Measurements from ENCODE around the gene LIMCH1.
"Not testable (repeated sequence)": the region's sequence is repeated elsewhere in the genome, so short reads cannot be mapped to it uniquely, and the experiment has no call there.

Gene LIMCH1

DNA sequence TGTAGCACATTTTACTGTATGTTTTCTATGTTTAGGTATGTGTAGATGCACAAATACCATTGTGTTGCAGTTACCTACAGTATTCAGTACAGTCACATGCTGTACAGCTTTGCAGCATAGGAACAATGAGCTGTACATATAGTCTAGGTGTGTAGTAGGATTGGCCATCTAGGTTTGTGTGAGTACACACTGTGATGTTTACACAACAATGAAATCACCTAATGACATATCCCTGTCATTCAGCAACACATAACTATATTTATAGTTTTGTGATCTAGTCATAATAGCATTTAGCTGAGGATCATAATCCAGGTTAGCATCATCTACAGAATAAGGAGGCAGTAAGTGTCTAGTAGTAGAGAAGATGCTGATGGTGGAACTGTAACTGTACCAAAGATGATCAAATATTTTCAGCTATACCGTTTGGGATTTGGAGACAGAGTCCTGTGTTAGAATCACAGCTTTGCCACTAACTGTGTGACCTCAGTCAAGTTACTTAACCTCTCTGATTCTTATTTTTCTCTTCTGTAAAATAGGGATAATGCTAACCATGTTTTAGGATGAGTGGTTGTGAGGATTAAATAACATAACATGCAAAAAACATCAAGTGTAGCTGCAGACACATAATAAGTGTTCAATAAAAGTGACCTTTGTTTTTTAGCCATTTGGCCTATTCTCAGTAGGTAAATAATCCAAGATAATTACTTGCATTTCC is 73.3 kb downstream of the LIMCH1 start:
- DNase-seq = no peak

DNA sequence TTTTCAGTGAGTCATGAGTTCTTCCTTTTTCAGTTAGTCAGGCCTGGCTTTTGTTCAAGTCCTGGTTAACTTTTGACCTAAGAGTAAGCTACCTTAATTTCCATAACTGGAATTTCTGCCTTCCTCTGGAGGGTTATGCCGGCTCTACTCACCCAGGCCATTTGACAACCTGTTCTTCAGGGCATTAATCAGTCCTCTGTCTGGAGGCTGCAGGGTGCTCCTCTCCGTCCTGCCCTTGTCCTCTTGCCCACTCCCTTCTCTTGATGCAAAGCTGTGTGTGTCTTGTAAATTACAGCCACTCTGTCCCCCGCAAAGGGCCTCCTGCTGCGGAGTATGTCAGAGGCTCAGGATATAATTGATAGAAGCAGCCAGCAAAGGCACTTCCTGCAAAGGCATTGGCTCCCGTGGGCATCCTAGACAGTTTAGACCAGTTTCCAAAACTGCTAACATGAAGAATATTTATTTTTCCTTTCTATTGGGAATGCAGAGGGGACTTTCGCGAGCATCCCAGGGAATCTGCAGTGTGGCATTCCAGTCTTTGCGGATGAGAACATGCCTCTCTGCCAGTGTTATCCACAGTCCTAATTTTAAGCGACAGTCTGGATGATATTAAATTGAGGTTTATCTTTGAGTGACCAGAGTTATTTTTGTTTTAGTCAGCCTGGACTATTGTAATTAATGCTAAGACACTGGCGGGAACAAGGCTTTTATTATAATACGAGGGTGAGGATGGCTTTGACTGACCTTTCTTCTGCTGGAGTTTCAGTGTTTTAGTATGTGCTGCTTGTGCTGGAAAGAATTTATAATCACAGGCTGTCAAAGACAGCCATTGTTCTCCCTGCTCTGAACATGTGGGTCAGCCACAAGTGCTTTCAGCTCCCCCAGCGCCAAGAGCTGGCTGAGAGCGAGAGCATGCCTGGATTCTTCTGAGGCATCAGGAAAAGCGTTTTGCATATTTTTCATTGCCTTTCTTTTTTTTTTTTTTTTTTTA is 74.2 kb downstream of the LIMCH1 start:
- no peak for DNase-seq

DNA sequence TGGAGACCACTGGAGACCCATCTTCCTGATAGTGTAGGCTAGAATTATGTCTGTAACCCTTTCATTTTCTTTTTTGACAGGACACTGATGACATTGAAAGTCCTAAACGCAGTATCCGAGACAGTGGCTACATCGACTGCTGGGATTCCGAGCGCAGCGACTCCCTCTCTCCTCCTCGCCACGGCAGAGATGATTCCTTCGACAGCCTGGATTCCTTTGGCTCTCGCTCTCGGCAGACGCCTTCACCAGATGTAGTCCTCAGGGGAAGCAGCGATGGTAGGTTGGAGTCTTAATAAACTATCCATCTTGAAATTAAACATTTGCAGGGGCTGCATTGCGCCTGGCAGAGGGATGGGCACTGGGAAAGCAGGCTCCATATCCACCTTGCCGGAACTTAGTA is 75.4 kb downstream of the LIMCH1 start:
- DNase-seq = no peak

DNA sequence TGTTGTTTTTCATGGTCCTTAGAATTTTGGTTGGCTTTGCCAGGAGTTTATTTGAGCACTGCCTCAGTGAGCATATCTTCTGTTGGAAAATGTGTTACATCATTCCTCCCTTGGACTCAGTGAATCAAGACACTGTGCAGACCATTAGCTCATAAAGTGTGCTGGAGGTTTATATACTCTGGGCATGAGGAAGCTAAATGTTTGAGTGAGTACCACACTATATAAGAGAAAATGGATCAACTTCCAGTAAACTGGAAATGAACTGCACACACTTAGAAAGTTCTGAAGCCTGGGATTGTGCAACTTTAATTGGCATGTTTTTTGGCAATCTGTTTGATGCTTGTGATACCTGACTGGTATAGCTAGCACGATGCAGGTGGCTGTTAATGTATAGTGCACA is 75.9 kb downstream of the LIMCH1 start:
- DNase-seq = no peak

DNA sequence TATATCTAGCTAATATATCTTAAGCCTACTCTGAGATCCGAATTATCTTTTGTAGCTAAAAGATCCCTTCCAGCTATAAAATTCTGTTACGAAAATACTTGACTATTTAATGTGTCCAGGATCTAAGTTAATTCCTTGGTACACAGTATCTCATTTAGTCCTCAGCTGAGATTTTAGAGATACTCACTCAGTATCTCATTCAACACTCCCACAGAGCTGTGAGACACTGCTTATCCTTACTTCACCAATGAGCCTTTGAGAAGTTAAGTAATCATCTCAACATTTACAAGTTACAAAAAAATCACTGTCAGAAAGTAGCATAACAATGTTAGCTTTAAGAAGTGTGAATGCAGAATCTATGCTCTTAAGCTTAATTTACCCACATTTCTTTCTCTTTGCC is 76.6 kb downstream of the LIMCH1 start:
- DNase-seq = no peak

DNA sequence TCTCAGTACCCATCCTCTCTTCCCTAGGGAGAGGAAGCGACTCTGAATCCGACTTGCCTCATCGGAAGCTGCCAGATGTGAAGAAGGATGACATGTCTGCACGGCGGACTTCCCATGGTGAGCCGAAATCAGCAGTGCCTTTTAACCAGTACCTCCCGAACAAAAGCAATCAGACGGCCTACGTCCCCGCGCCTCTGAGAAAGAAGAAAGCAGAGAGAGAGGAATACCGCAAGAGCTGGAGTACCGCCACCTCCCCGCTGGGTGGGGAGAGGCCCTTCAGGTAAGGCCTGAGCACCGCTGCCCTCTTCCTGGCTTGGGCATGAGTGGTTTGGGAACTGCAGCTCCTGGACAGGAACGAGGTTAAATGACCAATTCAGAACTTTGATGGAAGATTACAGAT is 81.2 kb downstream of the LIMCH1 start:
- DNase-seq = no peak

DNA sequence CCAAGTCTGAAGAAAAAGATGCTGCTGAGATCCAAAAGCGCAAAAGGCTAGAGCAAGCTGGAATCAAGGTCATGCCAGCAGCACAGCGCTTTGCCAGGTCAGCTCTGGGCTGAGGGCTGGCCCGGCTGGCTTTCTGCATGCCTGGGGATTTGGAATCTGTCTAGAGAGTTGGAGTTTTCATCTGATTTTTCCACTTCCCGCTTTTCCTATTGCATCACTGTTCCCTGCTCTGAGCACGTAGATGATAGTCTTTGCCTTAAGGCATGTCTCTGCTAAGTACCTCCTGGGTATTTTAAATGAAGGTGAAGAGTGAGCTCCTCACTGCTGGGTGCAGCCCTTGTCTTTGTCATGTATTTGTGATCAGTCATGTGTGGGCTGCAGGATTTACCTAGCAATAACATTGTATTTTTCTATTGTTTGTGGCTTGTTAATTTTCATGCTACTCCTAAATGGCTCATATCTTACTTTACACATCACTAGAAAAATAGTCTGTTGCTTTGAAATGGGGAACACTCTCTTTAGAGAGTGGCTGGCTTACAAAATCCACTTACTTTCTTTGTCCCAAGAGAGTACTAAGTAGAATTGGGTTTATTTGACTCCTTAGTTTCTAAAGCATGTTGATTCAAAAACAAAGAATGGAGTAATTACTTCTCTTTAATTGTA is 82.8 kb downstream of the LIMCH1 start:
- peak; percentile 1 for DNase-seq

DNA sequence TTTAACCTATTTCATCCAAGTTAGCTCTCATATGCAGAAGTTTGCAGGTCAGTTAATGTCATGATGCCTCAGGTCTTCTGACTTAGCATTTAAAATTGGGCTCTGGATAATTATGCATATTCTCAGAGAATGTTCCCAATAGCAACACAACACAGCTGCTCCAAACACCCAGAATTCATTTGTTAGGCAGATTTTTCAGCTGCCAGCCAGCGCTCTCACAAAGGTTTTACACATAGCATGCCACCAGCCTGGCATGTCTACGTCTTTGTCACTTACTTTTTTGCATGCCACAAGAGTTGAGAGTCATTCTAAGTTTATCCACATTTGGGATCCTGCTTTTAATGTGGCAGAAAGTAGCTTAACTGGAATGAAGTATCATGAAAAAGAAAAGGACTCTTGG is 84.8 kb downstream of the LIMCH1 start:
- DNase-seq = no peak

DNA sequence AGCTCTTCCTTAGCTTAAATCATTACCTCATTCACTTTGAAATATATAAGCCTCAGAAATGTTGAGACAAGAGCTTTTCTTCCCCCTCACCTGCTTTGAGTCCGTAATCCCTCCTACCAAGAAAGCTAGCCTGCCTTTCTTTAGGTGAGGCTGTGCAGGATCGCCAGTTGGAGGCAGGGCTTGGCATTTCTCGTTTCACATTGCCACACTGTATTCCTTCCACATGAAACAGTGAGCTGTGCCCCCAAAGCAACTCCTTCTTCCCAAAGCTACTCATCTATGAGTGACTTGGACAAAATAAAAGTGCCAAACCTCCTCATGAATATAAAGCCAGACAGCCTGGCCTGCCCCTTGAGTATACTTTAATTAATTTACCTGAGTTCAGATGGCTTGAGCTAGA is 86.8 kb downstream of the LIMCH1 start:
- DNase-seq = no peak

DNA sequence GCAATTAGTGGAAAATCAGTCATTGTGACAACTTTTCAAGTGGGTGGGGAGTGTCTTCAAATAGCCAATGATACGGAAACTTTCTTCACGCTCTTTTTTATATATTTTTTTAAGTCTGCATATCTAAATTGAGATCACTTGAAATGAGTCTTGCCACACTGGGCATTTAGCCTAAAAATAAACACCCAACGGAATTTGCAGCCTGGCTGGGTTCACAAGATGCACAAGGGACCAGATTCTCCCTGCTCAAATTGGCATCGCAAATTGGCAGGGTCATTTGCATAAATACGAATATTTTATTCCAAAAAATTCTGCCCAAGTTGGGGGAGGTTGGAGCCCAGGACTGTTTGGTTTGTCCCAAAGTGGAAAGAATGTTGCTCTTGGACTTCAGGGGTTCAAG is 87.6 kb downstream of the LIMCH1 start:
- DNase-seq = no peak

DNA sequence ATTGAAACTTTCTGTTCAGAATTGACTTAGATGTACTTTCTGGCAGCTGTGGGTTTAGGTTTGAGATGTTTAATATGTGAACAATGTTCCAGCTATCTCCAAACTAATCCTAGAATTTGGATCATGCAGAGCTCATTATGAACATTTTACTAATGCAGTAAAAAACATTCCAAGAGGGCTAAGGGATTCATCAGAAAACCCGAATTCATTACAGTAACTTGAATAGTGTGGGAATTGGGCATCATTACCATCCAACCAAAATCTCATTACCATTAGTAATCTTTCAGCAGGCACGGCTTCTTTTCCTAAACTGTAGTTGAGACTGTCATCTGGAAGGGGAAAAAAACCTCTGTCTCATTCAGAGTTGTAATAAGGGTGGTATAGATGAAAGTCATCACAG is 91.0 kb downstream of the LIMCH1 start:
- no peak for DNase-seq

DNA sequence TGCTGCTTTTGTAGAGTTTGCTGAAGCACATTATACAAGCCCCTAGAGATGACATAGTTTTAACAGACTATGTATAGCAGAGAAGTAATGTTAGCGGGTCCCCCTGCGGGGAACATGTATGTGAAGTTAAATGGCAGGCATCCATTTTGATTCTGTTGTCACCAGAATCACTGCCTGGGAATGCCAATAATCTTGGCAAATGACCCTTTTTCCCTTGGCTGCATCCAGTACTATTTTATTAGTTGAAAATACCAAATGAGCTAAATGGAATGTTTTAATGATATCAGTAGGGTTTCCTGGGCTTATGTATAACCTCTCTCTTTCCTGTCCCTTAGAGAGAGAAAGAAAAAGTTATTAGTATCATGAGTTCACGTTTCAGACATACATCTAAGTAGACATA is 93.6 kb downstream of the LIMCH1 start:
- no peak for DNase-seq

DNA sequence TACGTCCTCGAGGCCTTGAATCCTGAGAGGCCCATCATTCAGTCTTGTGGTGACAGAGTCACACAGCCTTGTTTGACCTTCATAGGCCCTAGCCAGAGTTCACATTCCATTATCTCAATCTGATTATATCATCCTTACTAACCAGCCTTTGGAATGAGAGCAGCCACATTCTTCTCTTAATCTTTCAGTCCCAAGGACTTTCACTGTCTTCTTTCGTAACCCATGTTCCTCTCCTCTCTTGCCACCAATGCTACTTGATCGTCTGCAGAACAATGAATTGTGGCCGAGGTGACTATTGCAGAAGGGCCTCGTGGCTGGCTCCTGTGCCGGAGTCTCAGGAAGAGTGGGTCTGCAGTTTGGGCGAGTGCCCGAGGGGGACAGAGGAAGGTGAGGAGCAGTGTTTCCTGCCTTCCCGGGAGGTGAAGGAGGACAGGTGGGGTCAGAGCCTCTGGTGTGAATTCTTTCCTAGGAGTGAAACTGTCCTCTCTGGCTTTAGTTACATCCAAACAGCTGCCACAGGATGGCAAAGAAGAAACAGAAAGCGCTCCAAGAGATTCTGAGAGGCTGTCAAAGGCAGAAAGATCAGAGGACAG is 94.6 kb downstream of the LIMCH1 start:
- no peak for DNase-seq

DNA sequence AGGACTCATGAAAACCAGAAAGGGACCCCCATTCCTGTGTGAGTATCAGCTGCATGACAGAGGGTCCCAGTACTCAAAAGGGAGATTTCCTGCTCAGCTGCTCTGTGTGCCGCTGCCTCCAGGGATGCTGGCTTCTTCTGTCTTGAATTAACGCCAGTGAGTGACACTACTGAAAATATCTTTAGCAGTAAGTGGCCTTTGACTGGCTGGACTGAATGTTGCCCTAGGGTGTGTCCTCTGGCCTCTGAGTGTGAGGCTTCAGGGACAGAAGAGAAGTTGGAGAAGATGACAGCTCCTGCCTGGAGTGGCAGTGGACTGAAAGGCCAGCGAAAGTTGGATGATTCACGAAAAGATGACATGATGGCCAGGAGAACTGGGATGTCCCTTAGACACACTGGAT is 95.4 kb downstream of the LIMCH1 start:
- DNase-seq = no peak

DNA sequence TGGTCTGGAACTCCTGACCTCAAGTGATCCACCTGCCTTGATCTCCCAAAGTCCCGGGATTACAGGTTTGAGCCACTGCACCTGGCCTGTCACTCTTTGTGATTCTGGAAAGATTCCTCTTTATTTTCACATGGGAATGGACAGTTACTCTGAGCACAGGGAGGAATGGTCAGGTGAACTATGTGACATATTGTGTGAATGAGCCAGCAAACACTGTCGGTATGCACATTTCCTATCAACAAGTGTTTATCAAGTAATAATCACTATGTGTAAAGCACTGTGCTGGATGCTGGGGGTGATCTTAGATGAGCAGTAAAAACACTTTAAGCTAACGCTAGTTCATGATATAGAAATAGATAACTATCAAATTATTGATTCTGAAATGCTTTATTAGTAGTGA is 97.5 kb downstream of the LIMCH1 start:
- no peak for DNase-seq

DNA sequence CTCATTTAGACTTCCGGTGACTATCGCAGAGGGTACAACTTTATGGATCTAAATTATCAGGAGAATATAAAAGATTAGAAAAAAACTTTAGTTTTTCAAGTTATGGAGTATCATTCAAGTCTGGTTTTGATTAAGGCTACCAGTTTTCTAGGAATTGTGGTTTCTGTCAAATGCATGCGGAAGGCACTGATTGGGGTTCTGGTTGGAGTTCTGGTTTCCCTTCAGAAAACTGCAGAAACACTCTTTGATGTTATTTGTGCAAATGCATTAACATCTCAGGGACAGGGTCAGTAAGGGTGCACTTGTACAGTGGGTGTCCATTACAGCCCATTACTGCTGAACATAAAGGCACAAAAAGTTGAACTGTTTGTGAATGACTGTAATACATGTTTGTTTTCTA is 100.2 kb downstream of the LIMCH1 start:
- no peak for DNase-seq

DNA sequence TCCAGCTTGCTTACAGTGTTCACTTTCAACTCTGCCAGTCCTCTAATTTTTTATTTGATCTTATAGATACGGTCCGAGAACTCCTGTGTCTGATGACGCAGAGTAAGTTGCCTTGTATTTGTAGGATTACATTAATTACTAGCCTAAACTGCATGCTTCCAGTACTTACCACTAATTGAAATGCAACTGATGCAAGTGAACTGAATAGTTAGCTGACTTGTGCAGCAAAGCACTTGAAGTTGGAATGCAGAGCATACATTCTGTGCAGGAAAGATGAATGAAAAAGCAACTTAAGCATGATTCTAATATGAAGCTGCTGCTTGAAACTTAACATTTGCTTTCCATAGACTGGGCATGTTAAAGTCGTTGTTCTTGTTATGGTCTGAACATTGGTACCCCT is 100.9 kb downstream of the LIMCH1 start:
- DNase-seq = no peak

DNA sequence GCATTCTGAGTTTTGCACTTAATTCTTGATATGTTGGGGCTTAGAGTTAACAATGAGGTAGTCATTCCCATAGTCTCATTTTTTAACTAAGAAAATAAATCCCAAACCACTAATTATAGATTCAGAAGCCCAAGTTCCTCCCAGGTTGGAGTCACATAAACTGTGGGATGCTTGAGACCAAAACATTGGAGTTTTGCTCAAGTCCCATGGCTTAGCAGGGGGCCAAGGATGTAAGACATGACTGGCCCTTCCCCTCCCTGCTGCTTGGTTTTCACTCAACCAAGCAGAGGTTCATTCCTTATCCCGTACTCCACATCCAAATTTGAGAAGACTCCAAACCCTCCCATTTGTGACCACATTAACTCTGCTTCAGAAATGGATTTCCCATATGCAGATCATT is 101.3 kb downstream of the LIMCH1 start:
- DNase-seq = no peak

DNA sequence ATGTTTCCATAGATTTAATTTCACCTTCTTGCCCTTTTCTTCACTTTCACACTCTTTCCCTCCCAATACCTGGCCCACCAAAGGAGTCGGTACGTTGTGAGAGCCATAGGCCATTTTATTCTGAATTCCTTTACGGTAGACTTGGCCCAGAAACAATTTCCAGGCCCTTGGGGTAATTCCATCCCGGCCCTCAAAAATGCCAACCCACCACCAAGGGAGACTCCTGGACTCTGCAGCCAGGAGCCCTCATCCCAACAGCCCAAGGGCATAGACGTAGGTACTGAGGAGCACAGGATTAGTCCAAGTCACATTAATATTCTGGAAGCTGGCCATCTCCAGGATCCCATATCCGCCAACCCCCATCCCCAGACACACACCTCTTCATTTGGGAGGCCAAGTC is 102.9 kb downstream of the LIMCH1 start:
- DNase-seq = no peak

DNA sequence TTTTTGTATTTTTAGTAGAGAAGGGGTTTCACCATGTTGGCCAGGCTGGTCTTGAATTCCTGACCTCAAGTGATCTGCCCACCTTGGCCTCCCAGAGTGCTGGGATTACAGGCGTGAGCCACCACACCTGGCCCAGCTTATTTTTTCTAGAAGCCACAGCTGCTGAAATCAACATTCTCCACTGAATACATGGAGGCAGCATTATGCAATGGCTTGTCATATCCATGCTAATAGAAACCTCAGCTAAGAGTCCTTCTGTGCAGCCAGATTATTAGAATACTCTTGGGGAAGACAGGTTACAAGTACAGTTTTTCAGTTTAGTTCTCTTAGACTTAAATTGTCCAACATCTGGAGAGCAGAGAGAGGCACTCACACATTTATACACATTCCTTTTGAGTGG is 104.8 kb downstream of the LIMCH1 start:
- DNase-seq = not testable (repeated sequence)

DNA sequence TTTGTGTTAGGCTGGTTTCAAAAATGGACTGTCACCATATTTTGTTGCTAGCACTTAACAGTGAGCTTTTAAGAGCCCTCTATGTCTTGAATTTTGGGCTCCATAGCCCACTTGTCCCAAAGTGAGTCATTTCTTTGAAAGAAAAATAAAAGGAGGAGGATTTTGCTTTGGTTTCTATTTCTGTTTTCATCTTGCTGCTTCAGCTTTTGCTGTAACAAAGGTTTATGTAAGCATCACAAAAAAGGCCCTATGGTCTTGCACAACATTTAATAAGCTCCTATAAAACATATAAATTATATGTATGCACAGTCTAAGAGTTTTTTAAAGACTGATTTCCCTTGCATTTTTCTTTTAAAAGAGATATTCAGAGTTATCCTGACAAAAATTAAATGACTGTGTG is 105.4 kb downstream of the LIMCH1 start:
- no peak for DNase-seq

DNA sequence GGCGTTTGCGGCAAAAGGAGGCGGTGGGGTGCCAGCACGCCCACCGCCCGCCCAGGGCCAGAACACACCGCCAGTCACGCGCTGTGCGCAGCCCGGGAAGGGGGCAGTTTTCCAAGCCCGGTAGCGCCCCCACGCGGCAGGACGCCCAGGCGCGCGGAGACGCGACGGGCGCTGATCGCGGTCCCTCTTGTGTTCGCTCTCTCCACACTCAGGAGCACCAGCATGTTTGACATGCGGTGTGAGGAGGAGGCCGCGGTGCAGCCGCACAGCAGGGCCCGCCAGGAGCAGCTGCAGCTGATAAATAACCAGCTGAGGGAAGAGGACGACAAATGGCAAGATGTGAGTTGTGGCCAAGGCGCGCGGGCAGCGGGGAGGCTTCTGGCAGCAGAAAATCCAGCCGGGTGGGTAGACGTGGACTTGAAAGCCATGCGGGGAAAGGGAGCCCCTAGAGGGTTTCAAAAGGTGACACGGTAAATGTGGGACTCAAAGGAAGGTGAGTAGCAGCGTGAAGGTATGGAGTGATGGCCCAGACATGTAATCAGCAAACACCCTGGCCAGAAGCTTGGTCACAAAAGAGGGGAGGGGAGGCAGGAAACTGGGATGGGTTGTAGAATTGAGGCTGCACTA is 106.4 kb downstream of the LIMCH1 start:
- no peak for DNase-seq

DNA sequence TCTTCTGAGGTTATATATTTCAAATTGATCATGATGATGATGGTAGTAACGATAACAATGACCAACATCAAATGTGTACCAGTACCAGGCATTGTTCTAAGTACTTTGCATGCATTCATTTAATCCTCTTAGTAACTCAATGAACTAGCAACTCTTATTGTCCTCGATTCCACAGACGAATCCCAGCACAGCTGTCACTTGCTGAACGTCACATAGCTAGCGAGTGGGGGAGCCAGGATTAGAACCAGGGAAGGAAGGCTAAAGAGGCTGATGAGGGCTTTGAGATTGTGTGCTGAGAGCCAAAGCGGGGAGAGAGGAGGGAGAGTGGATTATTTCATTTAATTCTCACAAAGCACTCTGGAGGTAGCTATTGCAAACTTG is 106.9 kb downstream of the LIMCH1 start:
- no peak for DNase-seq
